Uterus (tissue), 2 donors: ENCODE data around the gene FZD4.
A peak's percentile ranks its signal among the peaks of the same experiment; 100 is the strongest.

Experiments
- CTCF ChIP-seq, 4 experiments: fragments of 200-600 bp in 2 of 4; fragments of 450-650 bp in 2 of 4; sonication (generic) in 2 of 4; IDR thresholded peaks; one replicate each; pipeline ENCODE4 v1.5.1; 2016 to 2019; ENCODE audit warnings: antibody characterized with exemption in 4 of 4, mild to moderate bottlenecking in 2 of 4, moderate library complexity in 1 of 4
- POLR2A ChIP-seq, 2 donors: fragments of 450-650 bp; IDR thresholded peaks; one replicate each; pipeline ENCODE4 v1.6.1; 2016; ENCODE audit warnings: antibody characterized with exemption in 2 of 2, mild to moderate bottlenecking in 1 of 2, moderate library complexity in 1 of 2

- TF ChIP-seq CTCF (IDR thresholded peaks at IDR 0.05) (peak; percentile 19 to 34 (median 22)), POLR2A (IDR thresholded peaks at IDR 0.05) (no peak)
Observed at GRCh38 chr11:86978756-86979608, 23.8 kb upstream of the FZD4 start.
